Prostate gland (tissue), 2 donors: ENCODE measurements around the gene SHROOM3.

Source experiments
- POLR2A ChIP-seq: fragments of 450-650 bp; IDR thresholded peaks from one replicate; pipeline ENCODE4 v1.6.1; 2016; ENCODE audit warnings: antibody characterized with exemption, mild to moderate bottlenecking
- POLR2AphosphoS5 ChIP-seq: sonication (generic); formaldehyde crosslinking; IDR thresholded peaks from one replicate; pipeline ENCODE4 v1.6.1; 2017; ENCODE audit warnings: antibody characterized with exemption
- TF ChIP-seq, protein P1 (sequence below), 4 experiments: fragments of 200-600 bp in 2 of 4; fragments of 450-650 bp in 2 of 4; sonication (generic) in 2 of 4; IDR thresholded peaks; 1 replicate in 3 of 4; 2 replicates in 1 of 4; pipeline ENCODE4 v1.5.1; 2016 to 2019; ENCODE audit warnings: antibody characterized with exemption in 4 of 4, mild to moderate bottlenecking in 2 of 4, moderate library complexity in 2 of 4

DNA sequence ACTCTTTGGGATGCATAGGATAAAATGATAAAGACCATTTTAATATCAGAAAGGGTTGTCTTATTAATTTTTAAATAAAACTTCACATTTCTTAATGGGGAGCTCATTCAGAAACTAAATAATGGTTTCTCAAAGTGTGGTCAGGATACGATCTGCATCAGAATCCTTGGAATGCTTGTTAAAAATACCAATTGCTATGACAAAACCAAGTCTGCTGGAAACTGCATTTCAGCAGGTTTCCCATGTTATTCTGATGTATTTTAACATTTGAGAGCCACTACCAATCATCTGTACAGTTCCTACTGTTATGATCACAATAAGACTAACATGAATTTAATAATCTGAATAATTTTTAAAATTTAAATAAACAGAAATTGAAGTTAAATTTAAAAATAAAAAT lies 347.8 kb downstream of the SHROOM3 start:
- TF ChIP-seq POLR2A = no peak
- TF ChIP-seq, protein P1, sequence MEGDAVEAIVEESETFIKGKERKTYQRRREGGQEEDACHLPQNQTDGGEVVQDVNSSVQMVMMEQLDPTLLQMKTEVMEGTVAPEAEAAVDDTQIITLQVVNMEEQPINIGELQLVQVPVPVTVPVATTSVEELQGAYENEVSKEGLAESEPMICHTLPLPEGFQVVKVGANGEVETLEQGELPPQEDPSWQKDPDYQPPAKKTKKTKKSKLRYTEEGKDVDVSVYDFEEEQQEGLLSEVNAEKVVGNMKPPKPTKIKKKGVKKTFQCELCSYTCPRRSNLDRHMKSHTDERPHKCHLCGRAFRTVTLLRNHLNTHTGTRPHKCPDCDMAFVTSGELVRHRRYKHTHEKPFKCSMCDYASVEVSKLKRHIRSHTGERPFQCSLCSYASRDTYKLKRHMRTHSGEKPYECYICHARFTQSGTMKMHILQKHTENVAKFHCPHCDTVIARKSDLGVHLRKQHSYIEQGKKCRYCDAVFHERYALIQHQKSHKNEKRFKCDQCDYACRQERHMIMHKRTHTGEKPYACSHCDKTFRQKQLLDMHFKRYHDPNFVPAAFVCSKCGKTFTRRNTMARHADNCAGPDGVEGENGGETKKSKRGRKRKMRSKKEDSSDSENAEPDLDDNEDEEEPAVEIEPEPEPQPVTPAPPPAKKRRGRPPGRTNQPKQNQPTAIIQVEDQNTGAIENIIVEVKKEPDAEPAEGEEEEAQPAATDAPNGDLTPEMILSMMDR (IDR thresholded peaks at IDR 0.05) = no peak
- TF ChIP-seq POLR2AphosphoS5 = no peak
